Left ventricle myocardium superior (tissue), 1 donor: ENCODE measurements around the gene LETM1. TPM values are rescaled to one million over a fixed set of nuclear protein-coding genes. Genes with fewer than 3 reads are reported as not detected.

Experiments used
- ATAC-seq: fragments of 200-7000 bp; cut with Tn5 transposase; one replicate; pipeline ENCODE4 v1.9.1; 2020; ENCODE audit warnings: mild to moderate bottlenecking, moderate library complexity
- DNase-seq: peaks from one replicate; pipeline ENCODE4 v3.0.0-alpha.2; 2020
- intact Hi-C: fragments of 100-400 bp; cut with micrococcal nuclease; formaldehyde crosslinking; loops from one replicate; pipeline ENCODE4 v1.11.0; 2022
- long read RNA-seq: library from polyadenylated mRNA; unstranded; transcript quantifications from one replicate; pipeline ENCODE4 v2.0.0, GENCODE V29; 2021
- total RNA-seq: library from RNA; stranded (reverse); fragmentation: NEBNext Ultra II Directional; extraction: Animal tissue kit (Norgen Biotek cat#: 25700); gene quantifications from one replicate; pipeline ENCODE4 v1.2.1, GENCODE V29; 2021
- donor health status: DM: no; HTN: yes; CAD: no; lungs with severe emphysema.

LETM1 gene
- 46.2 TPM for total RNA-seq
- long read RNA-seq, full-length matches to known transcripts: 64 of 110 reads
- long read RNA-seq, partial matches to known transcripts: 18 of 110 reads
- long read RNA-seq, other reads (novel, unspliced or antisense): 28 of 110 reads

- DNase-seq (peak; percentile 98), ATAC-seq (peak; percentile 96)
- intact Hi-C loops: no loop called here
Observed at GRCh38 chr4:1856071-1856942, at the start of gene LETM1. LETM1 (minus strand) TSS chr4:1856156; CDS start chr4:1855950, 206 bp downstream.

GRCh38 chr4:1904042-1904441 is 48.1 kb upstream of the LETM1 start:
- no peak for DNase-seq
- intact Hi-C loops: no loop called here
- no peak for ATAC-seq

DNA sequence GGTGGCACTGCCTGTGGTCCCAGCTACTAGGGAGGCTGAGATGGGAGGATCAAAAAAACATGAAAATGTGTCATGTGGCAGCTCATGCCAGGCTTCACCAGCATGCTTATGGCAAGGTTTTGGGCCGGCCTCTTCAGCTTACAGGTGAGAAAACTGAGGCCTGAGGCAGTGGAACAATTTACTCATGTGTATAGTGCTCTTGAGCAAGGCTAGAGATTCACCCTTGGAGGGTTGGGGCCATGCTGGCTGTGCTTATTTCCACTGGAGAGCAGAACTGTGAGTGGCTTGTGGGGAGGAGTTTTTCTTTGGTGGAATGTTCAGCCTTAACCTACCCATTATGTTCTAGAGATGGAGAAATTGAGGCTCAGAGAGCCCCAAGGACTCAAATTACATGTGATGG is 47.1 kb upstream of the LETM1 start:
- DNase-seq: no peak
- no peak for ATAC-seq
- intact Hi-C loops: no loop called here

DNA sequence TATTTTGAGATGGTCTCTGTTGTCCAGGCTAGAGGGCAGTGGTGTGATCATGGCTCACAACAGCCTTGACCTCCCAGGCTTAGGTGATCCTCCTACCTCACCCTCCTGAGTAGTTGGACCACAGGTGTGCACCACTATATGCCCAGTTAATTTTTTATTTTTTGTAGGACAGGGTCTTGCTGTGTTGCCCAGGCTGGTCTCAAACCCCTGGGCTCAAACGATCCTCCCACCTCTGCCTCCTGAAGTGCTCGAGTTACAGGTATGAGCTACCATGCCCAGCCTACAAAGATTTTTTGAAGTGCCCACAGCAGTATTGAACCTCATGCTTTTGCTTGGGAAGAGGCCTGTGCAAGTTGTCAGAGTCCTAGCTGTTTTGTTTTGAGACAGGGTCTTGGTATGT is 46.3 kb upstream of the LETM1 start:
- DNase-seq (no peak), ATAC-seq (no peak)
- intact Hi-C loops: no loop called here

GRCh38 chr4:1901127-1901526 is 45.2 kb upstream of the LETM1 start:
- ATAC-seq (no peak), DNase-seq (no peak)
- intact Hi-C loops: no loop called here

- ATAC-seq: no peak
- intact Hi-C loops: no loop called here
Observed at GRCh38 chr4:1900624-1901023, 44.7 kb upstream of the LETM1 start.

DNA sequence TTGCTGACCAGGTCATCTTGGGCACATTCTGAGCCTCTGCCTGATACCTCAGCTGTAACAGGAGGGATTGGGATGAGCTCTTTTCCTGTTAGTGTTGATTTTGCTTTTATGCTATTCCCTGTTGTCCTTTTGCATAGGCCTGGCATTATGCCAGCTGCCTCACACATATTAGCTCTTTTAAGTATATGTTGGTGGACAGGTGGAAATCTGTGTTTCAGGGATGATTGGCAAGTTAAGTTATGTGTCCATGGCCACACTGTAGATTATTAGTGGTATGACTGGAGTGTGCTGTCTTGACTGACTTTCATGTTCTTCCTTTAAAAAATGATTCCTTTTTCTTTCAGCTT is 44.1 kb upstream of the LETM1 start:
- ATAC-seq: no peak

More at GRCh38 chr4:1900624-1901023, 44.7 kb upstream of the LETM1 start:
- DNase-seq: no peak

DNA sequence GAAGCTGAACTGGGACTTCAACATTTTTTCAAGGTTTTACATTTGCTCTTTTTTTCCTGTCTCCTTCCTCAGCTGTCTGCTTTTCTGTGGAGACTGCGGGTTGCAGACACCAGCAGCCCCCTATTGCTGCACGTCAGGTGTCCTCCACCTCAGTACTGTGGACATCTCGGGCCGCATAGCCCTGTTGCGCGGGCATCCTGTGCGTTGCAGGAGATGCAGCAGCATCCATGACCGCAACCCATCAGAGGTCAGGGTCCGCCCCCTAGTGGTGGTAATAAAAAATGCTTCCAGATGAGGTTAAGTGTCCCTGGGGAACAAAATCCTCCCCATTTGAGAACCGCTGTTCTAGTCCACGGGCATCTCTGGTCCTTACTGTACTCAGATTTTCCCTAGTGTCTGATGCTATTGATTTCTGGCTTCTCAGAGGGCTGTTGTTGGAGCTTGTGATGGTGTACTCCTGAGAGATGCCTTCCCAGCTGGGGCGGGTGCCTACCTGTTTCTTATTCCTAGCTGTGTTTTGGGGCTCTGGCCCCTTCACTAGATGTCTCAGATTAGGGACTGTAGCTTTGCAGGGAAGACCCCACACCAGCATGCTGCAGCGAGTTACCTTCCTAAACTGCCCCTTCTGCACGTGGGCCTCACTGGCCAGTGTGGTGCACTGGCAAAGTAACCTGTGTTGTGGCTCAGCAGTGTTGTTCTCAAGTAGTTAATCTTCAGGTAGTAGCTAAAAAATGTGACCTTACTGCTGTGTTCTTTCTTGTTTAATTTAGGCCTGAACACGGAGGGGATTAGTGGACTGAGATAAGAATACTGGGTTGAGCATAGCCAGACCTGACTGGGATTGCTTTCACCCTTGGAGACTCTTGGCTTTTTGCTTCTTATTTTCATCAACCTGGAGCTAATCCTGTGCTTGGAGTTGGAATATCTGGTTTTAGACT is 43.5 kb upstream of the LETM1 start:
- peak; percentile 65 for DNase-seq
- intact Hi-C loops: no loop called here
- peak; percentile 92 for ATAC-seq

More for the DNA sequence above, 44.1 kb upstream of the LETM1 start:
- DNase-seq: no peak
- intact Hi-C loops: no loop called here

DNA sequence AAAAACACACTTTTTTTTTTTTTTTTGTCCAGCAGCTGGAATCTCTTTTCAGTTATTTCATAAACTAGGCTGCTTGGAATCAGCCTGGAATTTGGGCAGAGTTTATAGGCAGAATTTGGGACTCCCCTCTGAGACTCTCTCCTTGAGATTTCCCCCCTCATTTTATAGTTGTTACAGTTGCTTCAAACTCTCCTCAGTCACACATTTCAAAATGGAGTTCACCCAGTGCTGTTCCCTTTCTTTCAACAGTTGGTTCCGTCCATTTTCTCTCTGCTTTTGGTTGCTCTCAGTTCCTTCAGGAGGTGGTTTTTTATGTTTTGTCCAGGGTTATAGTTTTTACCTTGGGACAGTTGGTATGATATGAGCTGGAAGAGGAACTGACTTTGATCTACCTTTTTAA is 42.7 kb upstream of the LETM1 start:
- intact Hi-C loops: no loop called here
- ATAC-seq (no peak), DNase-seq (no peak)

DNA sequence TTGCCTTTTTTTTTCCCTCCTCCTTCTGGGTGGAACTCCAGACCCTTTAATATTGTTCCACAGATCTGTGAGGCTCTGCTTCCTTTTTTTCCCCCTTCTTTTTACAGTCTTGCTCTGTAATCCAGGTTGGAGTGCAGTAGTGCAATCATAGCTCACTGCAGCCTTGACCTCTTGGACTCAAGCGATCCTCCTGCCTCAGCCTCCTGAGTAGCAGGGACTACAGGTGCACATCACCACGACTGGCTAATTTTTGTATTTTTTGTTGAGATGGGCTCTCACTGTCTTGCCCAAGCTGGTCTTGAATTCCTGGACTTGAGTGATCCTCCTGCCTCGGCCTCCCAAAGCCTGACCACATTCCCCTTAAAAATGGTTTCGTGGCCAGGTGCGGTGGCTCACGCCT is 42.1 kb upstream of the LETM1 start:
- DNase-seq (no peak), ATAC-seq (no peak)
- intact Hi-C loops: no loop called here

DNA sequence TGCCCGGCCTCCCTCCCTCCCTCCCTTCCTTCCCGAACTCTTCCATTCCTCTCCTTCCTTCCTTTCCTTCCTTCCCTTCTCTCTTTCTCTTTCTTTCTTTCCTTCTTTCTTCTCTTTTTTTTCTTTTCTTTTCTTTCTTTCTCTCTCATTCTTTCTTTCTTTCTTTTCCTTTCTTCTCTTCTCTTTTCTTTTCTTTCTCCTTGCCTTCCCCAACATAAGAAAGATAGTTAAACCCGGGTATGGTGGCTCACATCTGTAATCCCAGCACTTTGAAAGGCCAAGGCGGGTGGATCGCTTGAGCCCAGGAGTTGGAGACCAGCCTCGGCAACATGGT is 40.7 kb upstream of the LETM1 start:
- intact Hi-C loops: no loop called here
- no peak for ATAC-seq

GRCh38 chr4:1895971-1896657 is 40.2 kb upstream of the LETM1 start:
- intact Hi-C loops: no loop called here
- DNase-seq (no peak), ATAC-seq (no peak)

More for the DNA sequence above, 40.7 kb upstream of the LETM1 start:
- DNase-seq: no peak

DNA sequence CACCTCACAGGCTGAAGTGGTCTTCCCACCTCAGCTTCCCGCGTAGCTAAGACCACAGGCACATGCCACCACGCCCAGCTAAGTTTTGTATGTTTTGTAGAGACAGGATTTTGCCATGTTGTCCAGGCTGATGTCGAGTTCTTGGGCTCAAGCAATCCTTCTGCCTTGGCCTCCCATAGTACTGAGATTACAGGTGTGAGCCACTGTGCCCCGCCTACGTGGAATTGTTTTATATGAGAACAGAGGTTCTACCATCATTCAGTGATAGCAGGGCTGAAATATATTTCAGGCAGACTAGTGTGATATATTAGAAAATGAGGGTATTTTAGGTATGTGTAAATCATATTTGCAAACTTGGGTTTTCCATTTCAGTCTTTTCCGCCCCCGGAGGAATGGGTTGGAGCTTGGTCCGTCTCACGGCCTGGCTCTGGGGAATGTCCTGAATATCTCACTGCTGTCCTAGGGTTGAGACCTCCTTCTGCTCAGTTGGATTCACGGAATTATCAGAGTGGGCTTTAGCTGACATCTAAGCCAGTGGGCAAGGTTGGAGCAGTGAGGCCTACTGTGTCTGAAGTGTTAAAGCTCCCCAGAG is 35.1 kb upstream of the LETM1 start:
- intact Hi-C loops: no loop called here
- ATAC-seq (no peak), DNase-seq (no peak)

GRCh38 chr4:1887052-1887451 is 31.1 kb upstream of the LETM1 start:
- DNase-seq (no peak), ATAC-seq (no peak)
- intact Hi-C loops: no loop called here

GRCh38 chr4:1885414-1885813 is 29.5 kb upstream of the LETM1 start:
- intact Hi-C loops: no loop called here
- DNase-seq: no peak
- no peak for ATAC-seq

DNA sequence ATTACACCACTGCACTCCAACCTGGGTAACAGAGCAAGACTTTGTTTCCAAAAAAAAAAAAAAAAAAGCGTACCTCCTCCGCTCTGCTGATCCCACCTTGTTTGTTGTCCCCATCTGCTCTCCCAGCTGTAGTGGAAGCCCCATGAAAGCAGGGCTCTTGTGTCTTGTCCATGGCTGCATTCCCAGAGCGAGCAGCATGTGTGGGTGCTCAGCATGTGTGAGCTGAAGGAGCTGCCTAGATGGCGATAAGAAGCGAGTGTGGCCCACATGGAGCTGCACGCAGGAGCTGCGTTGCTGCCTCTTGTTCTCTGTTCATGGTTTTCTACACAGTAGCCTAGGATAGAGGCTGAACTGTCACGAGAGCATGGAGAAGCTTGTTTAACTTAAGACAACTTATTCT is 27.6 kb upstream of the LETM1 start:
- peak; percentile 18 for ATAC-seq
- no peak for DNase-seq
- intact Hi-C loops: no loop called here

GRCh38 chr4:1882850-1883271 is 26.9 kb upstream of the LETM1 start:
- intact Hi-C loops: no loop called here
- DNase-seq: no peak
- ATAC-seq: peak; percentile 82

DNA sequence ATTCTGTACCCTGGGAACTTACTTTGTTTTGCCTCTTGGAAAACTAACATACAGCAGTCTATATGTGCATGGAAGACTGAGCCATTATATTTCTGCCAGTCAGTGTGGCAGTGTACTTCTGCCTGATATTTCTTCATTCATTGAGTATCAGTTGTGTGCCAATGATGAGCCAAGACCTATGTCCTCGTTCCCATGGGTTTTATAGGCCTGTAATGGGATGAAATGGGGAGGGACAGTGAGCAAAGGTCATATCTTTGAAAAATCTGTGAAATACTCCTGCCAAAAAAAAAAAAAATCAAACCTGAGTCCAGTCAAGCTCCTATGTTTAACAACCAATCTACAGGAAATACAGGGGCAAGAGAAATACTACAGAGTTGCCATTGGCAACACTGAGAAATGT is 24.4 kb upstream of the LETM1 start:
- no peak for ATAC-seq
- no peak for DNase-seq
- intact Hi-C loops: no loop called here

DNA sequence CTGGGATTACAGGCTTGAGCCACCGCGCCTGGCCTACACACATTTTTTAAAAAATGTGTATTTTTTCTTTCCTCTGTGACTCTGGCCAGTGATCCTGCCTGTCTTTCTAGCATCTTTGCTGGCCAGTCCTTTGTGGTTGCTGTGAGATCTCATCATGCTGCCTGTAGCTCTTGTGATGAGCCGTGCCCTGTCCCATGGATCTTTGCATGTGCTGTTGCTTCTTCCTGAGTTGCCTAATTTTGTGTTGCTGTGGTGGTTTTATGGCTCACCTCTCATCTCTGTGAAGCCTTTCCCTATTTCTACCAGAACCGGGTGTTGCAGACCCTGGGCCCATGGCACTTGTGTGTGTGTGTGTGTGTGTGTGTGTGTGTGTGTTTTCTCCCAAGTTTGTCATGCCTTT is 23.5 kb upstream of the LETM1 start:
- ATAC-seq: no peak
- intact Hi-C loops: no loop called here
- DNase-seq: no peak
